Measurements from ENCODE around the gene LAMA2. TPM values are rescaled to one million over a fixed set of nuclear protein-coding genes. Genes with fewer than 3 reads are reported as not detected.
A peak's percentile ranks its signal among the peaks of the same experiment; 100 is the strongest.

Gene LAMA2
- total and polyA plus RNA-seq, 7 donors: 0.46 to 131 (median 59.6) TPM

- peak in 3 of 4 experiments; percentile 70 to 83 (median 75) for TF ChIP-seq CTCF (IDR thresholded peaks at IDR 0.05)
- TF ChIP-seq POLR2AphosphoS5 (IDR thresholded peaks at IDR 0.05): no peak
- TF ChIP-seq EP300 (IDR thresholded peaks at IDR 0.05): no peak
- TF ChIP-seq POLR2A (IDR thresholded peaks at IDR 0.05): no peak
- 67% methylated on average over 13 of the region's 13 CpGs for WGBS, 2 donors
Measured at GRCh38 chr6:129251669-129252376, 368.9 kb downstream of the LAMA2 start.

GRCh38 chr6:129252377-129253071, 369.6 kb downstream of the LAMA2 start:
- Histone ChIP-seq H3K27ac (no peak overlapping the region), H3K27me3 (no peaks in the 10 kb centered on the region), H3K36me3 (no peaks in the 10 kb centered on the region), H3K4me1 (peaks cover 0 to 6% (median 0%) of the 10 kb centered on the region in 4 donors), H3K4me3 (no peak overlapping the region), H3K9me3 (no peaks in the 10 kb centered on the region)
- no peak for DNase-seq
- intact Hi-C loops (cut with DNase I): no loop called here
- TF ChIP-seq POLR2A (IDR thresholded peaks at IDR 0.05): no peak
- TF ChIP-seq POLR2AphosphoS5 (IDR thresholded peaks at IDR 0.05): no peak
- TF ChIP-seq EP300 (IDR thresholded peaks at IDR 0.05): no peak
- TF ChIP-seq CTCF (IDR thresholded peaks at IDR 0.05): no peak
- 18 to 46% methylated on average over 6 of the region's 6 CpGs for WGBS, 2 donors

More at GRCh38 chr6:129251669-129252376, 368.9 kb downstream of the LAMA2 start:
- H3K27me3 ChIP-seq: no peaks in the 10 kb centered on the region
- H3K9me3 ChIP-seq: no peaks in the 10 kb centered on the region
- intact Hi-C loops (cut with DNase I): no loop called here
- H3K27ac ChIP-seq: no peak overlapping the region
- H3K36me3 ChIP-seq: no peaks in the 10 kb centered on the region
- H3K4me1 ChIP-seq: peaks cover 0 to 6% (median 0%) of the 10 kb centered on the region in 4 donors
- H3K4me3 ChIP-seq: no peak overlapping the region
- DNase-seq: no peak

- TF ChIP-seq POLR2A (IDR thresholded peaks at IDR 0.05): no peak
- no peak for TF ChIP-seq CTCF (IDR thresholded peaks at IDR 0.05)
- no peak for TF ChIP-seq EP300 (IDR thresholded peaks at IDR 0.05)
- TF ChIP-seq POLR2AphosphoS5 (IDR thresholded peaks at IDR 0.05): no peak
- H3K27ac ChIP-seq: no peak overlapping the region
- 13 to 38% methylated on average over 1 of the region's 1 CpG for WGBS, 2 donors
- no peak overlapping the region for H3K4me3 ChIP-seq
- H3K4me1 ChIP-seq: peaks cover 0 to 6% (median 0%) of the 10 kb centered on the region in 4 donors
- intact Hi-C loops (cut with DNase I): no loop called here
- no peaks in the 10 kb centered on the region for H3K27me3 ChIP-seq
- H3K36me3 ChIP-seq: no peaks in the 10 kb centered on the region
- no peak for DNase-seq
- no peaks in the 10 kb centered on the region for H3K9me3 ChIP-seq
Measured at GRCh38 chr6:129253242-129253641, 370.3 kb downstream of the LAMA2 start.

- no peak for DNase-seq
- TF ChIP-seq POLR2A (IDR thresholded peaks at IDR 0.05) (no peak), POLR2AphosphoS5 (IDR thresholded peaks at IDR 0.05) (no peak), CTCF (IDR thresholded peaks at IDR 0.05) (no peak), EP300 (IDR thresholded peaks at IDR 0.05) (no peak)
- Histone ChIP-seq H3K27ac (no peak overlapping the region), H3K27me3 (no peaks in the 10 kb centered on the region), H3K4me3 (no peak overlapping the region), H3K9me3 (no peaks in the 10 kb centered on the region), H3K4me1 (peaks cover 0 to 6% (median 0%) of the 10 kb centered on the region in 4 donors), H3K36me3 (no peaks in the 10 kb centered on the region)
- intact Hi-C loops (cut with DNase I): no loop called here
- WGBS, 2 donors: 77 to 79% methylated on average over 6 of the region's 6 CpGs
Measured at GRCh38 chr6:129253727-129254126, 370.8 kb downstream of the LAMA2 start.

Data from sigmoid colon (tissue), 7 donors.